ENCODE results near the gene TMEM131L. TPM values are rescaled to one million over a fixed set of nuclear protein-coding genes. Genes with fewer than 3 reads are reported as not detected.

The TMEM131L gene
- total RNA-seq, 1 experiment from 2014 or later = 14.6 TPM

DNA sequence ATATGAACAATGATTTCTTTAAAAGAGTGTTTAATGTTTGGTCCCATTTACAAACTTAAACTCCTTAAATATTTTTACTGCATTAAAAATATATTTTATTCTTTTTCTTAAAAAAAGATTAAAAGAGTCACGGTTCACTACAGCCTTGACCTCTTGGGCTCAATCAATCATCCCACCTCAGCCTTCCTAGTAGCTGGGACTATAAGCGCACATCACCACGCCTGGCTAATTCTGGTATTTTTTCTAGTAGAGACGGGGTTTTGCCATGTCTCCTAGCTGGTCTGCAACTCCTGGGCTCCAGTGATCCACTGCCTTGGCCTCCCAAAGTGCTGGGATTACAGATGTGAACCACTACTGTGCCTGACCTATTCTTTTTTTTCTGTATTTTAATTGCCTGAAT lies 113.2 kb downstream of the TMEM131L start:
- no peak overlapping the region for H3K4me2 ChIP-seq (ENCODE audit: insufficient read depth, insufficient read length, low read length)
- no peak overlapping the region for H2AK5ac ChIP-seq (ENCODE audit: insufficient read length, low read length)
- no peak overlapping the region for H3K14ac ChIP-seq (ENCODE audit: insufficient read depth, low read length)
- no peak overlapping the region for H3T11ph ChIP-seq (ENCODE audit: low read length)
- no peak overlapping the region for H2AFZ ChIP-seq (ENCODE audit: low read length)
- no peak overlapping the region for H2BK15ac ChIP-seq (ENCODE audit: low read depth, low read length)
- no peaks in the 10 kb centered on the region for H3K9me3 Mint-ChIP-seq
- H3K27ac ChIP-seq (ENCODE audit: insufficient read length, low read depth, low read length) = no peak overlapping the region
- no peaks in the 10 kb centered on the region for H3K79me2 ChIP-seq (ENCODE audit: insufficient read depth, low read length)
- H3K18ac ChIP-seq (ENCODE audit: insufficient read length, low read depth, low read length) = no peak overlapping the region
- H2BK120ac ChIP-seq (ENCODE audit: low read depth, low read length, poor library complexity, severe bottlenecking) = no peak overlapping the region
- H3K9ac ChIP-seq (ENCODE audit: extremely low read depth, insufficient read length, low read length) = no peak overlapping the region
- TF ChIP-seq, protein P1, sequence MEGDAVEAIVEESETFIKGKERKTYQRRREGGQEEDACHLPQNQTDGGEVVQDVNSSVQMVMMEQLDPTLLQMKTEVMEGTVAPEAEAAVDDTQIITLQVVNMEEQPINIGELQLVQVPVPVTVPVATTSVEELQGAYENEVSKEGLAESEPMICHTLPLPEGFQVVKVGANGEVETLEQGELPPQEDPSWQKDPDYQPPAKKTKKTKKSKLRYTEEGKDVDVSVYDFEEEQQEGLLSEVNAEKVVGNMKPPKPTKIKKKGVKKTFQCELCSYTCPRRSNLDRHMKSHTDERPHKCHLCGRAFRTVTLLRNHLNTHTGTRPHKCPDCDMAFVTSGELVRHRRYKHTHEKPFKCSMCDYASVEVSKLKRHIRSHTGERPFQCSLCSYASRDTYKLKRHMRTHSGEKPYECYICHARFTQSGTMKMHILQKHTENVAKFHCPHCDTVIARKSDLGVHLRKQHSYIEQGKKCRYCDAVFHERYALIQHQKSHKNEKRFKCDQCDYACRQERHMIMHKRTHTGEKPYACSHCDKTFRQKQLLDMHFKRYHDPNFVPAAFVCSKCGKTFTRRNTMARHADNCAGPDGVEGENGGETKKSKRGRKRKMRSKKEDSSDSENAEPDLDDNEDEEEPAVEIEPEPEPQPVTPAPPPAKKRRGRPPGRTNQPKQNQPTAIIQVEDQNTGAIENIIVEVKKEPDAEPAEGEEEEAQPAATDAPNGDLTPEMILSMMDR (conservative IDR thresholded peaks at IDR 0.05) = no peak
- H3K36me3 Mint-ChIP-seq (ENCODE audit: insufficient read depth in 1 of 3, low read depth in 3 of 3) = peaks cover 4 to 10% (median 4%) of the 10 kb centered on the region in 3 experiments; a peak in 6 of 7 replicates
- H2BK20ac ChIP-seq (ENCODE audit: low read depth, low read length, poor library complexity, severe bottlenecking) = no peak overlapping the region
- peaks cover 4 to 6% of the 10 kb centered on the region in 2 experiments; a peak in 1 of 4 replicates for H3K4me1 Mint-ChIP-seq
- no peaks in the 10 kb centered on the region for H3K23me2 ChIP-seq (ENCODE audit: insufficient read length, low read depth, low read length, poor library complexity, severe bottlenecking)
- no peak for DNase-seq
- no peaks in the 10 kb centered on the region for H3K27me3 ChIP-seq (ENCODE audit: insufficient read depth, low read length)
- no peaks in the 10 kb centered on the region for H3K9me3 ChIP-seq (ENCODE audit: control insufficient read depth, low read depth, low read length)
- no peaks in the 10 kb centered on the region for H3K79me1 ChIP-seq (ENCODE audit: insufficient read depth, low read depth, low read length, poor library complexity, severe bottlenecking)
- H2BK12ac ChIP-seq (ENCODE audit: insufficient read length, low read depth, low read length) = no peak overlapping the region
- no peaks in the 10 kb centered on the region; the same call in 1 of the 2 replicates for H3K4me1 ChIP-seq (ENCODE audit: insufficient read depth, low read length)
- H3K56ac ChIP-seq (ENCODE audit: insufficient read length, low read depth, low read length) = no peak overlapping the region
- H4K91ac ChIP-seq (ENCODE audit: insufficient read length, low read depth, low read length) = no peak overlapping the region
- no CpG with 5 or more reads among the region's 4 CpGs for WGBS (ENCODE audit: extremely low coverage, insufficient read length, low lambda C conversion rate)
- H3K23ac ChIP-seq (ENCODE audit: insufficient read length, low read depth, low read length) = no peak overlapping the region
- peak overlapping the region in 2 of 3 experiments; percentile 31 to 36; a peak in 1 of 7 replicates for H3K27ac Mint-ChIP-seq
- H3K4ac ChIP-seq (ENCODE audit: low read depth, low read length) = no peak overlapping the region
- no peaks in the 10 kb centered on the region for H3K27me3 Mint-ChIP-seq (ENCODE audit: low read depth)
- no peaks in the 10 kb centered on the region for H4K20me1 ChIP-seq (ENCODE audit: control insufficient read depth, insufficient read depth, insufficient read length)
- H4K8ac ChIP-seq (replicated peaks; ENCODE audit: insufficient read length, low read depth, low read length) = no peak overlapping the region
- no peak overlapping the region for H4K5ac ChIP-seq (ENCODE audit: insufficient read length, low read depth, low read length)
- H2BK5ac ChIP-seq (ENCODE audit: insufficient read length, low read length) = no peak overlapping the region
- H3K4me3 Mint-ChIP-seq = no peak overlapping the region

All from H9 (cell line).